HCT116 (cell line): Measurements from ENCODE around the gene VTI1B.

Experiments used
- RAD21 ChIP-seq: IDR thresholded peaks from 2 replicates; pipeline ENCODE4 v1.6.1; 2012; ENCODE audit warnings: low read depth, mild to moderate bottlenecking
- ZFX ChIP-seq: fragments of 450-650 bp; IDR thresholded peaks from 2 replicates; pipeline ENCODE4 v1.6.1; 2017
- TF ChIP-seq, protein P1 (sequence below), 3 experiments: fragments of 200-600 bp in 1 of 3; sonication (generic) in 1 of 3; IDR thresholded peaks in 2 of 3; conservative IDR thresholded peaks in 1 of 3; 2 replicates each; pipeline ENCODE4 v1.5.1; 2012 to 2017; ENCODE audit warnings: low read depth in 2 of 3, low read length in 2 of 3, antibody characterized with exemption in 1 of 3, borderline replicate concordance in 1 of 3, control low read depth in 1 of 3, mild to moderate bottlenecking in 1 of 3, mixed read lengths in 1 of 3, mixed run types in 1 of 3, moderate library complexity in 1 of 3; ENCODE audit not compliant: insufficient read depth in 1 of 3

DNA sequence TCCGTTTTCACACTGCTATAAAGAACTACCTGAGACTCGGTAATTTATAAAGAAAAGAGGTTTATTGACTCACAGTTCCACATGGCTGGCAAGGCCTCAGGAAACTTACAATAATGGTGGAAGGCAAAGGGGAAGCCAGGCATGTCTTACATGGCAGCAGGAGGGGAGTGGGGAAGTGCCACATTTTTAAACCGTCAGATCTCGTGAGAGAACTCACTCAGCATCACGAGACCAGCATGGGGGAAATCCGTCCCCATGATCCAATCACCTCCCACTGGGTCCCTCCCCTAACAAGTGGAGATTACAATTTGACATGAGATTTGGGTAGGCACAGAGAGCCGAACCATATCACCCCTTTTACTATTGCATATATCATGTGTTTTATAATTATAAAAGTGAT lies 72.4 kb downstream of the VTI1B start:
- TF ChIP-seq, protein P1, sequence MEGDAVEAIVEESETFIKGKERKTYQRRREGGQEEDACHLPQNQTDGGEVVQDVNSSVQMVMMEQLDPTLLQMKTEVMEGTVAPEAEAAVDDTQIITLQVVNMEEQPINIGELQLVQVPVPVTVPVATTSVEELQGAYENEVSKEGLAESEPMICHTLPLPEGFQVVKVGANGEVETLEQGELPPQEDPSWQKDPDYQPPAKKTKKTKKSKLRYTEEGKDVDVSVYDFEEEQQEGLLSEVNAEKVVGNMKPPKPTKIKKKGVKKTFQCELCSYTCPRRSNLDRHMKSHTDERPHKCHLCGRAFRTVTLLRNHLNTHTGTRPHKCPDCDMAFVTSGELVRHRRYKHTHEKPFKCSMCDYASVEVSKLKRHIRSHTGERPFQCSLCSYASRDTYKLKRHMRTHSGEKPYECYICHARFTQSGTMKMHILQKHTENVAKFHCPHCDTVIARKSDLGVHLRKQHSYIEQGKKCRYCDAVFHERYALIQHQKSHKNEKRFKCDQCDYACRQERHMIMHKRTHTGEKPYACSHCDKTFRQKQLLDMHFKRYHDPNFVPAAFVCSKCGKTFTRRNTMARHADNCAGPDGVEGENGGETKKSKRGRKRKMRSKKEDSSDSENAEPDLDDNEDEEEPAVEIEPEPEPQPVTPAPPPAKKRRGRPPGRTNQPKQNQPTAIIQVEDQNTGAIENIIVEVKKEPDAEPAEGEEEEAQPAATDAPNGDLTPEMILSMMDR (IDR thresholded peaks at IDR 0.05 in 2 of 3, conservative IDR thresholded peaks at IDR 0.05 in 1 of 3; ENCODE audit: borderline replicate concordance in 1 of 3, insufficient read depth in 1 of 3, low read depth in 2 of 3, low read length in 2 of 3): no peak
- TF ChIP-seq ZFX (no peak), RAD21 (no peak)
